Osteocyte (in vitro differentiated cells): ENCODE data around the gene TRAF4. TPM values are rescaled to one million over a fixed set of nuclear protein-coding genes. Genes with fewer than 3 reads are reported as not detected.

Experiments
- DNase-seq: peaks from one replicate; pipeline ENCODE4 v3.0.0; 2021; ENCODE audit warnings: mixed read lengths; ENCODE audit not compliant: unreplicated experiment; ENCODE audit errors: extremely low spot score
- H3K27ac Mint-ChIP-seq: one replicate; pipeline ENCODE4 v1.8.0; 2021; ENCODE audit warnings: mild to moderate bottlenecking, mixed read lengths; ENCODE audit not compliant: unreplicated experiment
- H3K27me3 Mint-ChIP-seq: one replicate; pipeline ENCODE4 v1.8.0; 2021; ENCODE audit warnings: mixed read lengths; ENCODE audit not compliant: unreplicated experiment
- H3K36me3 Mint-ChIP-seq: one replicate; pipeline ENCODE4 v1.8.0; 2021; ENCODE audit warnings: mixed read lengths; ENCODE audit not compliant: unreplicated experiment
- H3K4me1 Mint-ChIP-seq: one replicate; pipeline ENCODE4 v1.8.0; 2021; ENCODE audit warnings: mixed read lengths; ENCODE audit not compliant: unreplicated experiment
- H3K4me3 Mint-ChIP-seq: one replicate; pipeline ENCODE4 v1.8.0; 2021; ENCODE audit warnings: mild to moderate bottlenecking, moderate library complexity, mixed read lengths; ENCODE audit not compliant: unreplicated experiment
- H3K9me3 Mint-ChIP-seq: one replicate; pipeline ENCODE4 v1.8.0; 2021; ENCODE audit warnings: mixed read lengths; ENCODE audit not compliant: unreplicated experiment
- CTCF ChIP-seq: fragments of 200-600 bp; sonication (generic); IDR thresholded peaks from 2 replicates; pipeline ENCODE4 v1.5.0; 2021; ENCODE audit warnings: antibody characterized with exemption, mild to moderate bottlenecking, moderate library complexity
- total RNA-seq: library from RNA; stranded (reverse); gene quantifications from 2 replicates; pipeline ENCODE4 v1.2.1, GENCODE V29; 2021

The TRAF4 gene
- total RNA-seq, 1 donor from 2014 or later: 95.5 TPM

- DNase-seq: peak; percentile 86
- Mint-ChIP-seq H3K4me3 (peak overlapping the region; percentile 89), H3K4me1 (peaks cover 39% of the 10 kb centered on the region), H3K27me3 (no peaks in the 10 kb centered on the region), H3K27ac (peak overlapping the region; percentile 89), H3K9me3 (no peaks in the 10 kb centered on the region), H3K36me3 (peaks cover 9% of the 10 kb centered on the region)
- no peak for TF ChIP-seq CTCF
Observed at GRCh38 chr17:28744972-28745785, 1.4 kb downstream of the TRAF4 start.

GRCh38 chr17:28745786-28746411 lies 2.1 kb downstream of the TRAF4 start:
- Mint-ChIP-seq H3K36me3 (peaks cover 9% of the 10 kb centered on the region), H3K4me1 (peaks cover 39% of the 10 kb centered on the region), H3K27me3 (no peaks in the 10 kb centered on the region), H3K27ac (peak overlapping the region; percentile 89), H3K9me3 (no peaks in the 10 kb centered on the region), H3K4me3 (peak overlapping the region; percentile 89)
- DNase-seq: no peak
- TF ChIP-seq CTCF: no peak

GRCh38 chr17:28746611-28747050 lies 2.8 kb downstream of the TRAF4 start:
- Mint-ChIP-seq H3K36me3 (peaks cover 9% of the 10 kb centered on the region), H3K4me1 (peaks cover 37% of the 10 kb centered on the region), H3K27ac (peak overlapping the region; percentile 89), H3K27me3 (no peaks in the 10 kb centered on the region), H3K9me3 (no peaks in the 10 kb centered on the region), H3K4me3 (peak overlapping the region; percentile 89)
- TF ChIP-seq CTCF: no peak
- DNase-seq: no peak

- no peaks in the 10 kb centered on the region for H3K9me3 Mint-ChIP-seq
- no peak overlapping the region for H3K4me3 Mint-ChIP-seq
- H3K4me1 Mint-ChIP-seq: peaks cover 34% of the 10 kb centered on the region
- TF ChIP-seq CTCF: no peak
- no peak overlapping the region for H3K27ac Mint-ChIP-seq
- peaks cover 9% of the 10 kb centered on the region for H3K36me3 Mint-ChIP-seq
- no peaks in the 10 kb centered on the region for H3K27me3 Mint-ChIP-seq
- no peak for DNase-seq
Observed at GRCh38 chr17:28747051-28747691, 3.4 kb downstream of the TRAF4 start.
